GM12892 (cell line): Measurements from ENCODE around the gene LHFPL3.

Experiments
- DNase-seq: peaks from one replicate; pipeline ENCODE4 v3.0.0; 2011; ENCODE audit not compliant: insufficient read length
- FAIRE-seq: peaks from 2 replicates; lab custom pipeline; 2011; peaks lifted over from hg19 to GRCh38; lab: Jason Lieb, UNC
- POLR2A ChIP-seq: IDR thresholded peaks from 2 replicates; pipeline ENCODE4 v1.6.1; 2011; ENCODE audit warnings: low read depth, low read length, control low read depth
- POLR2AphosphoS5 ChIP-seq: IDR thresholded peaks from 2 replicates; pipeline ENCODE4 v1.6.1; 2011; ENCODE audit warnings: low read depth, low read length, control low read depth
- TAF1 ChIP-seq: IDR thresholded peaks from 2 replicates; pipeline ENCODE4 v1.6.1; 2011; ENCODE audit warnings: low read depth, mild to moderate bottlenecking, control low read depth, low read length, borderline replicate concordance

LHFPL3 gene

GRCh38 chr7:104499975-104500374 is 171.6 kb downstream of the LHFPL3 start:
- FAIRE-seq (no peak), DNase-seq (no peak)
- no peak for TF ChIP-seq POLR2A
- TF ChIP-seq TAF1 = no peak
- TF ChIP-seq POLR2AphosphoS5 = no peak

GRCh38 chr7:104509874-104510273 is 181.5 kb downstream of the LHFPL3 start:
- no peak for FAIRE-seq
- TF ChIP-seq TAF1 (no peak), POLR2A (no peak), POLR2AphosphoS5 (no peak)
- DNase-seq = no peak

- FAIRE-seq = no peak
- TF ChIP-seq POLR2A = no peak
- no peak for TF ChIP-seq TAF1
- no peak for TF ChIP-seq POLR2AphosphoS5
Observed at GRCh38 chr7:104524853-104525252, 196.4 kb downstream of the LHFPL3 start.

GRCh38 chr7:104528142-104528541 is 199.7 kb downstream of the LHFPL3 start:
- no peak for TF ChIP-seq TAF1
- no peak for TF ChIP-seq POLR2AphosphoS5
- no peak for TF ChIP-seq POLR2A
- DNase-seq (no peak), FAIRE-seq (no peak)

More at GRCh38 chr7:104524853-104525252, 196.4 kb downstream of the LHFPL3 start:
- DNase-seq = no peak

GRCh38 chr7:104529567-104529966 is 201.2 kb downstream of the LHFPL3 start:
- FAIRE-seq = no peak
- no peak for DNase-seq

GRCh38 chr7:104530251-104530650 is 201.8 kb downstream of the LHFPL3 start:
- no peak for FAIRE-seq
- DNase-seq = no peak
- TF ChIP-seq POLR2A = no peak
- no peak for TF ChIP-seq POLR2AphosphoS5
- no peak for TF ChIP-seq TAF1

More at GRCh38 chr7:104529567-104529966, 201.2 kb downstream of the LHFPL3 start:
- TF ChIP-seq TAF1 (no peak), POLR2A (no peak), POLR2AphosphoS5 (no peak)

- DNase-seq = no peak
- TF ChIP-seq POLR2A (no peak), POLR2AphosphoS5 (no peak), TAF1 (no peak)
- FAIRE-seq = no peak
Observed at GRCh38 chr7:104534149-104534548, 205.7 kb downstream of the LHFPL3 start.

GRCh38 chr7:104535841-104536240 is 207.4 kb downstream of the LHFPL3 start:
- DNase-seq = no peak
- TF ChIP-seq POLR2A (no peak), POLR2AphosphoS5 (no peak), TAF1 (no peak)
- FAIRE-seq = no peak

- TF ChIP-seq POLR2AphosphoS5 = no peak
Observed at GRCh38 chr7:104536956-104537355, 208.6 kb downstream of the LHFPL3 start.

GRCh38 chr7:104538152-104538551 is 209.7 kb downstream of the LHFPL3 start:
- DNase-seq = no peak
- FAIRE-seq = no peak
- TF ChIP-seq POLR2A (no peak), TAF1 (no peak), POLR2AphosphoS5 (no peak)

More at GRCh38 chr7:104536956-104537355, 208.6 kb downstream of the LHFPL3 start:
- FAIRE-seq (no peak), DNase-seq (no peak)

- DNase-seq (no peak), FAIRE-seq (no peak)
- TF ChIP-seq TAF1 (no peak), POLR2A (no peak), POLR2AphosphoS5 (no peak)
Observed at GRCh38 chr7:104541897-104542296, 213.5 kb downstream of the LHFPL3 start.

- TF ChIP-seq POLR2A (no peak), TAF1 (no peak), POLR2AphosphoS5 (no peak)
- FAIRE-seq (no peak), DNase-seq (no peak)
Observed at GRCh38 chr7:104548861-104549260, 220.5 kb downstream of the LHFPL3 start.

GRCh38 chr7:104550362-104550761 is 222.0 kb downstream of the LHFPL3 start:
- DNase-seq (no peak), FAIRE-seq (no peak)

More at GRCh38 chr7:104550362-104550761, 222.0 kb downstream of the LHFPL3 start:
- TF ChIP-seq POLR2A (no peak), POLR2AphosphoS5 (no peak), TAF1 (no peak)
